ENCODE measurements around the gene ATP11A. TPM values are rescaled to one million over a fixed set of nuclear protein-coding genes. Genes with fewer than 3 reads are reported as not detected.

The ATP11A gene
- total RNA-seq, 1 experiment from 2014 or later: 65.3 TPM

- H3K9ac ChIP-seq (ENCODE audit: extremely low read depth, insufficient read length, low read length): no peak overlapping the region
- no peak for DNase-seq
- no peaks in the 10 kb centered on the region for H3K23me2 ChIP-seq (ENCODE audit: insufficient read length, low read depth, low read length, poor library complexity, severe bottlenecking)
- peak overlapping the region; percentile 92 for H3K27ac ChIP-seq (ENCODE audit: insufficient read length, low read depth, low read length)
- no peak overlapping the region for H3K4me2 ChIP-seq (ENCODE audit: insufficient read depth, insufficient read length, low read length)
- Mint-ChIP-seq H3K9me3 (no peaks in the 10 kb centered on the region), H3K27me3 (ENCODE audit: low read depth) (no peaks in the 10 kb centered on the region; the same call in 1 of the 2 replicates), H3K4me3 (no peak overlapping the region; a peak in 1 of 5 replicates), H3K27ac (peak overlapping the region; percentile 12 to 95 (median 87); a peak in 5 of 7 replicates), H3K36me3 (ENCODE audit: insufficient read depth in 1 of 3, low read depth in 3 of 3) (peaks cover 0 to 5% (median 0%) of the 10 kb centered on the region in 3 experiments; a peak in 2 of 7 replicates), H3K4me1 (peaks cover 82 to 91% of the 10 kb centered on the region in 2 experiments)
- WGBS (ENCODE audit: extremely low coverage, insufficient read length, low lambda C conversion rate): no CpG with 5 or more reads among the region's 10 CpGs
- no peak overlapping the region for H2BK15ac ChIP-seq (ENCODE audit: low read depth, low read length)
- peaks cover 14% of the 10 kb centered on the region; the same call in 1 of the 2 replicates for H3K79me2 ChIP-seq (ENCODE audit: insufficient read depth, low read length)
- H3K14ac ChIP-seq (ENCODE audit: insufficient read depth, low read length): no peak overlapping the region
- H2BK20ac ChIP-seq (ENCODE audit: low read depth, low read length, poor library complexity, severe bottlenecking): no peak overlapping the region
- H2AK5ac ChIP-seq (ENCODE audit: insufficient read length, low read length): no peak overlapping the region
- H3K56ac ChIP-seq (ENCODE audit: insufficient read length, low read depth, low read length): no peak overlapping the region
- H2BK12ac ChIP-seq (ENCODE audit: insufficient read length, low read depth, low read length): no peak overlapping the region
- H3K23ac ChIP-seq (ENCODE audit: insufficient read length, low read depth, low read length): no peak overlapping the region
- H2BK120ac ChIP-seq (ENCODE audit: low read depth, low read length, poor library complexity, severe bottlenecking): no peak overlapping the region
- H4K8ac ChIP-seq (replicated peaks; ENCODE audit: insufficient read length, low read depth, low read length): no peak overlapping the region
- H4K91ac ChIP-seq (ENCODE audit: insufficient read length, low read depth, low read length): no peak overlapping the region
- H3K79me1 ChIP-seq (ENCODE audit: insufficient read depth, low read depth, low read length, poor library complexity, severe bottlenecking): no peaks in the 10 kb centered on the region
- TF ChIP-seq, protein P1, sequence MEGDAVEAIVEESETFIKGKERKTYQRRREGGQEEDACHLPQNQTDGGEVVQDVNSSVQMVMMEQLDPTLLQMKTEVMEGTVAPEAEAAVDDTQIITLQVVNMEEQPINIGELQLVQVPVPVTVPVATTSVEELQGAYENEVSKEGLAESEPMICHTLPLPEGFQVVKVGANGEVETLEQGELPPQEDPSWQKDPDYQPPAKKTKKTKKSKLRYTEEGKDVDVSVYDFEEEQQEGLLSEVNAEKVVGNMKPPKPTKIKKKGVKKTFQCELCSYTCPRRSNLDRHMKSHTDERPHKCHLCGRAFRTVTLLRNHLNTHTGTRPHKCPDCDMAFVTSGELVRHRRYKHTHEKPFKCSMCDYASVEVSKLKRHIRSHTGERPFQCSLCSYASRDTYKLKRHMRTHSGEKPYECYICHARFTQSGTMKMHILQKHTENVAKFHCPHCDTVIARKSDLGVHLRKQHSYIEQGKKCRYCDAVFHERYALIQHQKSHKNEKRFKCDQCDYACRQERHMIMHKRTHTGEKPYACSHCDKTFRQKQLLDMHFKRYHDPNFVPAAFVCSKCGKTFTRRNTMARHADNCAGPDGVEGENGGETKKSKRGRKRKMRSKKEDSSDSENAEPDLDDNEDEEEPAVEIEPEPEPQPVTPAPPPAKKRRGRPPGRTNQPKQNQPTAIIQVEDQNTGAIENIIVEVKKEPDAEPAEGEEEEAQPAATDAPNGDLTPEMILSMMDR (conservative IDR thresholded peaks at IDR 0.05): no peak
- H2AFZ ChIP-seq (ENCODE audit: low read length): no peak overlapping the region
- H3K9me3 ChIP-seq (ENCODE audit: control insufficient read depth, low read depth, low read length): no peaks in the 10 kb centered on the region
- H3K4me1 ChIP-seq (ENCODE audit: insufficient read depth, low read length): peaks cover 14% of the 10 kb centered on the region
- no peak overlapping the region for H3K4ac ChIP-seq (ENCODE audit: low read depth, low read length)
- H4K20me1 ChIP-seq (ENCODE audit: control insufficient read depth, insufficient read depth, insufficient read length): no peaks in the 10 kb centered on the region
- H3K18ac ChIP-seq (ENCODE audit: insufficient read length, low read depth, low read length): no peak overlapping the region
- H3K27me3 ChIP-seq (ENCODE audit: insufficient read depth, low read length): no peaks in the 10 kb centered on the region
- no peak overlapping the region for H2BK5ac ChIP-seq (ENCODE audit: insufficient read length, low read length)
- no peak overlapping the region for H4K5ac ChIP-seq (ENCODE audit: insufficient read length, low read depth, low read length)
- H3T11ph ChIP-seq (ENCODE audit: low read length): no peak overlapping the region
Measured at GRCh38 chr13:112732679-112733078, 42.8 kb downstream of the ATP11A start.

Data from H9 (cell line).